GM12864 (cell line): ENCODE data around the gene POLR1D.

ENCODE experiments used
- DNase-seq: peaks from one replicate; pipeline ENCODE4 v3.0.0-alpha.2; 2011; ENCODE audit warnings: low read depth
- H3K4me3 ChIP-seq: 2 replicates; pipeline ENCODE4 v1.5.1; 2011; ENCODE audit warnings: mild to moderate bottlenecking, low read depth, low read length, control low read depth
- TF ChIP-seq, protein P1 (sequence below): IDR thresholded peaks from 2 replicates; pipeline ENCODE4 v1.5.1; 2011; ENCODE audit warnings: low read depth, mild to moderate bottlenecking, moderate library complexity, low read length, control low read depth, inconsistent platforms; ENCODE audit errors: missing control alignments

The POLR1D gene

DNA sequence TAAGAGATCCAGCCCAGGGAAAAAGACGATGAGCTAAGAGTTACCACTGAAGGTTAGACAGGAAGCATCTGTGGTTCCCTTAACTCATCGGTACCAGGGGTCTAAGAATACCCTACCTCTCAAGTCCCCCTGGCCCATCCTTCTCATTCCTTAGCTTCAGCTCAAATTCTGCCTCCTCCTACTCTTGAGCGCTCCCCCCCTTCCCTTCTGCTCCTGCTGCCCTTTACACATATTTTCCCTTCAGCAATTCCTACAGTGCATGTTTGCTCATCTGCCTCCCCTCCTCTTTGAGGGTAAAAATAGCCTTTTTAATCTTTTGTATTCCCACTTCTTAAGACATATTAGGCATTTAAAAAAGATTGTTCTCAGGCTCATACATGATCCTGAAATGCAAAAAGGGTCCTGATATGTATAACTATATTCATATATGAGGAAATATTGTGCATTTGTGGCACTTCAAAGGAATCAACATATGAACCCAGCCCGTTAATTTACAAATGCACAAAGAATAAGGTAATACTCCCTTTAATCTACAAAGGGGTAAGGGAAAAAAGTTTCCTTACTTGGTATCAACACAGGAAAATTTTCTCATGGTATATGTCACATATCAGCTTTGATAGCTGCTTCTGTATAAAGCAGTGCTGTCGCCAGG lies 34.5 kb upstream of the POLR1D start:
- H3K4me3 ChIP-seq = no peak overlapping the region
- TF ChIP-seq, protein P1, sequence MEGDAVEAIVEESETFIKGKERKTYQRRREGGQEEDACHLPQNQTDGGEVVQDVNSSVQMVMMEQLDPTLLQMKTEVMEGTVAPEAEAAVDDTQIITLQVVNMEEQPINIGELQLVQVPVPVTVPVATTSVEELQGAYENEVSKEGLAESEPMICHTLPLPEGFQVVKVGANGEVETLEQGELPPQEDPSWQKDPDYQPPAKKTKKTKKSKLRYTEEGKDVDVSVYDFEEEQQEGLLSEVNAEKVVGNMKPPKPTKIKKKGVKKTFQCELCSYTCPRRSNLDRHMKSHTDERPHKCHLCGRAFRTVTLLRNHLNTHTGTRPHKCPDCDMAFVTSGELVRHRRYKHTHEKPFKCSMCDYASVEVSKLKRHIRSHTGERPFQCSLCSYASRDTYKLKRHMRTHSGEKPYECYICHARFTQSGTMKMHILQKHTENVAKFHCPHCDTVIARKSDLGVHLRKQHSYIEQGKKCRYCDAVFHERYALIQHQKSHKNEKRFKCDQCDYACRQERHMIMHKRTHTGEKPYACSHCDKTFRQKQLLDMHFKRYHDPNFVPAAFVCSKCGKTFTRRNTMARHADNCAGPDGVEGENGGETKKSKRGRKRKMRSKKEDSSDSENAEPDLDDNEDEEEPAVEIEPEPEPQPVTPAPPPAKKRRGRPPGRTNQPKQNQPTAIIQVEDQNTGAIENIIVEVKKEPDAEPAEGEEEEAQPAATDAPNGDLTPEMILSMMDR = no peak
- no peak for DNase-seq

DNA sequence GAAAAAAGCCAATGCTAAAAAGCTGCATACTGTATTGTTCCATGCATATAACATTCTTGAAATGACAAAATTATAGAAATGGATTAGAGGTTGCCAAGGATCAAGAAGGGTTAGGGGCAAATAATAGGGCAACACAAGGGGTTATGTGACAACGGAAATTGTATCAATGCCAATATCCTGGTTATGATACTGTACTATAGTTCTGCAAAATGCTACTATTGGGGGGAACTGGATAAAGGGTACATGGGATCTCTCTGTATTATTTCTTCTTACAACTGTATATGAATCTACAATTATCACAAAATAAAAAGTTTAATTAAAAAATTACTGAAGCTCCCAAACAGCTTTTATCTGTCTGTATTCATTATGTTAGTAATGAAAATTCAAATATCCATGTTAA lies 33.3 kb upstream of the POLR1D start:
- no peak overlapping the region for H3K4me3 ChIP-seq
- TF ChIP-seq, protein P1 = no peak
- DNase-seq = no peak

DNA sequence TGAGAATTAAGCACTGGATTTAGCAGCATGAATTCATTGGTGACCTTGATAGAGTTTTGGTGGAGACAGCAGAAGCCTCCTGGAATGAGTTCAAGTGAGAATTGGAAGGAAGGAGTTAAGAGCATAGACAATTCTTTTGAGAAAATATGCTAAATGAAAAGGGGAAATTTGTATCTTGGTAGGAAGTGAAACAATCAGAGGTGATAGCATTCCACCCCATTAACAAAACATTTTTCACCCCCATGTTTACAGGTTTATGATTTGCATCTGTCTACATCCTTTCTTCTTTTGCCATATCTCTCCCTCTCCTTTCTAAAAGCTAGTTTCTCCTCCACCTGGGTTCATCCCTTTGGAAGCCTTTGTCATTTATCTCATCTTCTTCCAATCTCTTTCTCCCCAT lies 28.8 kb upstream of the POLR1D start:
- TF ChIP-seq, protein P1 = no peak
- H3K4me3 ChIP-seq = no peak overlapping the region
- no peak for DNase-seq

DNA sequence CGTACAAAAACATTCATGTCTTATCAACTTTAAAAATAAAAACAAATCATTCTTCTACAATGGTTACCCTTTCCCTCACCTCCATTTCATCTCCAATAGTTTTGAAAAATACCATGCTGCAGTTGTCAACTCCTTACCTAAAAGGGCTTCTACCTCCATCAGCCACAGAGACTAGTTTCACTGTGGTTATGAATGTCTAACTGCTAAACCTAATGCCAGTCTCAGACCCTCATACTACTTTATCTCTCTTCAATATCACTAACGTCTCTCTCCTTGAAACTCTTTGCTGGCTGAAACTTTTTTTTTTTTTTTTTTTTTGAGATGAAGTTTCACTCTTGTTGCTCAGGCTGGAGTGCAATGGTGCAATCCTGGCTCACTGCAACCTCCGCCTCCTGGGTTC lies 28.4 kb upstream of the POLR1D start:
- H3K4me3 ChIP-seq = no peak overlapping the region
- no peak for DNase-seq
- TF ChIP-seq, protein P1 = no peak

DNA sequence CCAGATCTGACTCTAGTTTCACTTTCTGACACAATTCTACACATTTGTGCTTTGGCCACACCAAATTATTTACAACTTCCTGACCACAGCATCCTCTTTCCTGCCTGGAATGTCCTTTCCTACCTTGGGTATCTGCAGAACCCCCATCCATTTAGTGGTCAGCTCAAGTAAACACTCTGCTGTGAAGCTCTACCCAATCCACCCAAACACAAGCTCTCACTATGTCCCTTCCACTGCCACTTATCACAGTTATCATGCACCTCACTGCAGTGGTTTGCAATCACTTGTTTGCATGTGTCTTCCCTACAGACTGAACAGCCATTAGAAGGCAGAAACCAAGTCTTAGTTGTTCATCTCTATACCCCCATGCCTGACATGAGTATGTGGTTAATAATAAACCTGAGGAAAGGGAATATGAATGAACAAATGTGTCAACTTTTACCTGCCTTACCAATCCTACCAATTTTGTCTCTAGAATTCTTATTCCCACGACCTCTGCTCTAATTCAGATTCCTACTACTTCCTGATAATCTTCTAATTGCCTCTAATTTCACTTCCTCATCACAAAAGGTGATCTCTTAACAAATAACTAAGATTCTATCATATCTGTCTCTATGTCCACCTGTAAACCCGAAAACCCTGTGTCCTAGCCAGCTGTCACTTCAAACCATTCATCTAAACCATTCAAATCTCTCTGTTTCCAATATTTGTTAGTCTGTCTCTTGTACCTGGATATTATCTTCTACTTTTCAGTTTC lies 26.5 kb upstream of the POLR1D start:
- no peak overlapping the region for H3K4me3 ChIP-seq
- DNase-seq = no peak
- TF ChIP-seq, protein P1 = no peak

DNA sequence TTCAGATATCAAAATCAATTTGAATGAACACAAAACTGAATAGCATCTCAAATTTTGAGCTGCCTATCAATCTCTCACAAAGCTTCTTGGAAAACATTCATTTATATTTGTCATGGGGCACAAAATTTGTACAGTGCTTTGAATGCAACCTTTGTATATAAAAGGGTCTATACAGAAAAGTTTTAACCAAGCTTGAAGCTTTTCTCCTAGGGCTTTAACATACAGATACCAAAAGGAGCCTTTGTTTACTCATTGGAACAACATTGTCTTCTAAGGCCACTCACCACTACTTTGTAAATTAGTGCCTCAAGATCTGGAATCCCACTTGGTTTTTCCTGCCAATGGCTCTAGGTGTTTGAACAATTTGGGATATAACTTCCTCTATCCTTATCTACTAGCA lies 22.6 kb upstream of the POLR1D start:
- TF ChIP-seq, protein P1 = no peak
- no peak overlapping the region for H3K4me3 ChIP-seq
- DNase-seq = no peak
